HG02981 (cell line): ENCODE measurements around the gene DDB1.

ENCODE experiments used
- ATAC-seq: cut with Tn5 transposase; IDR thresholded peaks from one replicate; pipeline ENCODE4 v1.9.1; 2021; ENCODE audit warnings: mild to moderate bottlenecking, moderate library complexity; ENCODE audit not compliant: unreplicated experiment

DDB1 gene

GRCh38 chr11:61337706-61338470 is 5.0 kb upstream of the DDB1 start:
- ATAC-seq: no peak

- peak; percentile 49 for ATAC-seq
Observed at GRCh38 chr11:61336171-61336935, 3.4 kb upstream of the DDB1 start.

GRCh38 chr11:61335355-61335710 is 2.4 kb upstream of the DDB1 start:
- ATAC-seq: no peak

- ATAC-seq: no peak
Observed at GRCh38 chr11:61334434-61335354, 1.8 kb upstream of the DDB1 start.

- peak; percentile 7 for ATAC-seq
Observed at GRCh38 chr11:61333550-61334433, 887 bp upstream of the DDB1 start.

- ATAC-seq: no peak
Observed at GRCh38 chr11:61332281-61332796, 566 bp downstream of the DDB1 start.

GRCh38 chr11:61331651-61332050 is 1.3 kb downstream of the DDB1 start:
- ATAC-seq: no peak

GRCh38 chr11:61329871-61330270 is 3.0 kb downstream of the DDB1 start:
- ATAC-seq: no peak

GRCh38 chr11:61328351-61328750 is 4.6 kb downstream of the DDB1 start:
- ATAC-seq: no peak

- ATAC-seq: no peak
Observed at GRCh38 chr11:61327669-61328071, 5.2 kb downstream of the DDB1 start.

- ATAC-seq: no peak
Observed at GRCh38 chr11:61325649-61326414, 7.1 kb downstream of the DDB1 start.

GRCh38 chr11:61315260-61315659 is 17.6 kb downstream of the DDB1 start:
- no peak for ATAC-seq

GRCh38 chr11:61310749-61311148 is 22.2 kb downstream of the DDB1 start:
- no peak for ATAC-seq

GRCh38 chr11:61309739-61310138 is 23.2 kb downstream of the DDB1 start:
- no peak for ATAC-seq

- ATAC-seq: no peak
Observed at GRCh38 chr11:61309141-61309540, 23.8 kb downstream of the DDB1 start.

GRCh38 chr11:61307354-61307753 is 25.6 kb downstream of the DDB1 start:
- ATAC-seq: no peak

- no peak for ATAC-seq
Observed at GRCh38 chr11:61306221-61306620, 26.7 kb downstream of the DDB1 start.

- ATAC-seq: no peak
Observed at GRCh38 chr11:61305417-61305816, 27.5 kb downstream of the DDB1 start.

- ATAC-seq: no peak
Observed at GRCh38 chr11:61303725-61304124, 29.2 kb downstream of the DDB1 start.
